A673 (cell line): ENCODE data around the gene COQ8B.

Experiments used
- EZH2 ChIP-seq: fragments of 200-600 bp; sonication (generic); IDR thresholded peaks from 2 replicates; pipeline ENCODE4 v1.6.1; 2017; ENCODE audit warnings: borderline replicate concordance, low read depth, mild to moderate bottlenecking, mixed read lengths, antibody characterized with exemption, low read length; ENCODE audit not compliant: poor library complexity, severe bottlenecking
- TF ChIP-seq, protein P1 (sequence below): fragments of 300-800, 200-600 bp; sonication (generic); conservative IDR thresholded peaks from 2 replicates; pipeline ENCODE4 v1.5.1; 2017; ENCODE audit warnings: low read depth, mild to moderate bottlenecking, antibody characterized with exemption, low read length, moderate library complexity, mixed read lengths

GRCh38 chr19:40762754-40763470 lies 46.2 kb upstream of the COQ8B start:
- TF ChIP-seq, protein P1, sequence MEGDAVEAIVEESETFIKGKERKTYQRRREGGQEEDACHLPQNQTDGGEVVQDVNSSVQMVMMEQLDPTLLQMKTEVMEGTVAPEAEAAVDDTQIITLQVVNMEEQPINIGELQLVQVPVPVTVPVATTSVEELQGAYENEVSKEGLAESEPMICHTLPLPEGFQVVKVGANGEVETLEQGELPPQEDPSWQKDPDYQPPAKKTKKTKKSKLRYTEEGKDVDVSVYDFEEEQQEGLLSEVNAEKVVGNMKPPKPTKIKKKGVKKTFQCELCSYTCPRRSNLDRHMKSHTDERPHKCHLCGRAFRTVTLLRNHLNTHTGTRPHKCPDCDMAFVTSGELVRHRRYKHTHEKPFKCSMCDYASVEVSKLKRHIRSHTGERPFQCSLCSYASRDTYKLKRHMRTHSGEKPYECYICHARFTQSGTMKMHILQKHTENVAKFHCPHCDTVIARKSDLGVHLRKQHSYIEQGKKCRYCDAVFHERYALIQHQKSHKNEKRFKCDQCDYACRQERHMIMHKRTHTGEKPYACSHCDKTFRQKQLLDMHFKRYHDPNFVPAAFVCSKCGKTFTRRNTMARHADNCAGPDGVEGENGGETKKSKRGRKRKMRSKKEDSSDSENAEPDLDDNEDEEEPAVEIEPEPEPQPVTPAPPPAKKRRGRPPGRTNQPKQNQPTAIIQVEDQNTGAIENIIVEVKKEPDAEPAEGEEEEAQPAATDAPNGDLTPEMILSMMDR = no peak
- TF ChIP-seq EZH2 = no peak
